ENCODE results near the gene SSR1. TPM values are rescaled to one million over a fixed set of nuclear protein-coding genes. Genes with fewer than 3 reads are reported as not detected.

The SSR1 gene
- total and polyA plus RNA-seq, 9 of the 15 experiments (the other 6 are each of a cell fraction or from before 2014, with no cell fraction given), result 87.7 to 220 (median 144) TPM

- H3K9ac ChIP-seq (ENCODE audit: insufficient read depth in 1 of 2, low read depth in 2 of 2, low read length in 2 of 2), result peak overlapping the region in 1 of 2 experiments; percentile 68; a peak in 1 of 4 replicates
- WGBS (ENCODE audit: insufficient coverage, low coverage, missing lambda C conversion rate), result 59% methylated on average over 6 of the region's 6 CpGs
- ChIA-PET POLR2A (interaction anchor here (1.3 kb wide), 1 partner anchor 16 kb away, joined by 4 read pairs; no protein-coding TSS in a partner anchor), CTCF (ENCODE audit: low intra/inter-chr PET ratio) (interaction anchor here (0.6 to 1.1 kb wide), 2 partner anchors 142 to 520 kb away, joined by 3 to 4 read pairs; no protein-coding TSS in a partner anchor)
- FAIRE-seq (peak; percentile 26), ATAC-seq (peak; percentile 64), DNase-seq (ENCODE audit: extremely low read depth in 1 of 4, low spot score in 3 of 4) (peak; percentile 46 to 57 (median 50))
- BruUV-seq (replicated peaks), result no TSS peak
- no peak overlapping the region for H2AFZ ChIP-seq (ENCODE audit: low read depth, low read length)
- peak overlapping the region; percentile 18; the same call in 1 of the 3 replicates for H3K27ac ChIP-seq (ENCODE audit: extremely low read depth, low read depth, low read length)
- H3K4me3 ChIP-seq, result no peak overlapping the region
- no peaks in the 10 kb centered on the region for H4K20me1 ChIP-seq (replicated peaks; ENCODE audit: control insufficient read depth, insufficient read depth, low read length)
- peaks cover 26% of the 10 kb centered on the region for H3K79me2 ChIP-seq (ENCODE audit: control insufficient read depth, insufficient read depth, low read length)
- peaks cover 88% of the 10 kb centered on the region for H3K36me3 ChIP-seq (ENCODE audit: control insufficient read depth, insufficient read depth, low read length)
- in situ Hi-C loops (cut with MboI), result no loop called here
- no peak overlapping the region for H3K4me2 ChIP-seq (ENCODE audit: insufficient read depth, low read length)
- H3K9me1 ChIP-seq (ENCODE audit: control insufficient read depth, insufficient read depth, low read length), result peaks cover 5% of the 10 kb centered on the region
- no peaks in the 10 kb centered on the region for H3K9me3 ChIP-seq (replicated peaks; ENCODE audit: control insufficient read depth, insufficient read depth, low read depth, low read length)
- peaks cover 11 to 16% of the 10 kb centered on the region in 2 experiments for H3K4me1 ChIP-seq (replicated peaks in 1 of 2; ENCODE audit: control insufficient read depth in 2 of 2, insufficient read depth in 2 of 2, low read length in 2 of 2)
- intact Hi-C loops (cut with micrococcal nuclease), result no loop called here
- H3K27me3 ChIP-seq (ENCODE audit: control insufficient read depth in 2 of 2, insufficient read depth in 2 of 2, low read length in 2 of 2), result no peaks in the 10 kb centered on the region
- TF ChIP-seq MAFK (IDR thresholded peaks at IDR 0.05; ENCODE audit: low read length) (no peak), ZNF3 (CRISPR knock-in tag; IDR thresholded peaks at IDR 0.05) (no peak), ZFX (CRISPR knock-in tag; IDR thresholded peaks at IDR 0.05) (no peak), PHTF2 (CRISPR knock-in tag; IDR thresholded peaks at IDR 0.05) (no peak), SETDB1 (IDR thresholded peaks at IDR 0.05; ENCODE audit: low read length) (no peak), CEBPG (CRISPR knock-in tag; IDR thresholded peaks at IDR 0.05) (0 out of 2 replicates have a peak, but pooled peaks have one; percentile 8), CEBPG (tag; conservative IDR thresholded peaks at IDR 0.05 in 1 of 2, IDR thresholded peaks at IDR 0.05 in 1 of 2) (no peak), ELF4 (CRISPR knock-in tag; IDR thresholded peaks at IDR 0.05) (no peak), CBFA2T2 (conservative IDR thresholded peaks at IDR 0.05) (0 out of 2 replicates have a peak, but pooled peaks have one; percentile 5), ILF3 (IDR thresholded peaks at IDR 0.05; ENCODE audit: borderline replicate concordance) (no peak), TSC22D4 (tag; IDR thresholded peaks at IDR 0.05) (no peak), MTA1 (IDR thresholded peaks at IDR 0.05; ENCODE audit: borderline replicate concordance) (no peak), GTF2F1 (IDR thresholded peaks at IDR 0.05; ENCODE audit: low read depth, low read length) (no peak), ERF (CRISPR knock-in tag; IDR thresholded peaks at IDR 0.05) (no peak), CEBPB (tag; IDR thresholded peaks at IDR 0.05) (no peak), L3MBTL2 (IDR thresholded peaks at IDR 0.05) (peak; percentile 39; the same call in 1 of the 2 replicates), ZNF695 (CRISPR knock-in tag; IDR thresholded peaks at IDR 0.05) (no peak), ZNF511 (CRISPR knock-in tag; IDR thresholded peaks at IDR 0.05) (peak; percentile 53; the same call in 1 of the 2 replicates), SMARCA4 (IDR thresholded peaks at IDR 0.05) (no peak), ZBTB33 (CRISPR knock-in tag; IDR thresholded peaks at IDR 0.05) (peak; percentile 98), ZFP30 (CRISPR knock-in tag; IDR thresholded peaks at IDR 0.05; ENCODE audit: borderline replicate concordance) (no peak), MAFG (tag; conservative IDR thresholded peaks at IDR 0.05) (no peak), MAX (CRISPR knock-in tag; IDR thresholded peaks at IDR 0.05) (peak; percentile 90)
Observed at GRCh38 chr6:7219310-7219709, 93.7 kb downstream of the SSR1 start.
